ENCODE data around the gene NFATC4.
A peak's percentile ranks its signal among the peaks of the same experiment; 100 is the strongest.

NFATC4 gene

DNA sequence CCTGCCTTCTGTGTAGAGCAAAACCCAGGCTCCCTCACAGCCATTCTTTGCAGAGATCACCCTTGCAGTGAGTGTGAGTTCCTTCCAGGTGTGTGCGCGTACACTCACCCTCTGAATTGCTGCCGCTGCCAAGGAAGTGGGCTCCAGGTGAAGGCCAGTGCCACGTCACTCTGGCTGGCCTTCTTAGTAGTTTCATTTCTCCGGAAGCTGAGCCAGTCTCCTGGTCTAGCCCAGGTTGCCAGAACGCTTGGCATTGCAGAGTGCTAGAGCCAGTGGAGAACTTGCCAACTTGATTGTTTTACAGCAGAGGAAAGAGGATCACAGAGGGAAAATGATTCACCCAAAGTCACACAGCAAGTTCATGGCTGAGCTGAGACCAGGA lies 50.5 kb downstream of the NFATC4 start:
- no peak overlapping the region for H3K18ac ChIP-seq (ENCODE audit: low read length)
- H3K9ac ChIP-seq (ENCODE audit: low read length) = no peak overlapping the region
- H3K4me2 ChIP-seq (ENCODE audit: low read length) = no peak overlapping the region
- no peak overlapping the region for H4K12ac ChIP-seq (ENCODE audit: low read depth, low read length)
- no peak overlapping the region for H3K14ac ChIP-seq (ENCODE audit: low read length)
- no peak overlapping the region for H3K4ac ChIP-seq (ENCODE audit: low read depth, low read length)
- no peak overlapping the region for H2BK12ac ChIP-seq (ENCODE audit: low read length)
- no peaks in the 10 kb centered on the region for H3K79me1 ChIP-seq (ENCODE audit: low read length)
- H2AK5ac ChIP-seq (ENCODE audit: low read length) = no peak overlapping the region
- H3K79me2 ChIP-seq (ENCODE audit: control insufficient read depth, insufficient read depth, low read length, poor library complexity) = no peaks in the 10 kb centered on the region
- H2AFZ ChIP-seq (ENCODE audit: insufficient read depth, low read length, poor library complexity) = no peak overlapping the region
- H3K9me3 ChIP-seq (ENCODE audit: insufficient read depth, low read depth, low read length) = no peaks in the 10 kb centered on the region
- no peak overlapping the region for H3K27ac ChIP-seq (ENCODE audit: low read depth, low read length)
- DNase-seq = no peak
- peaks cover 0 to 2% of the 10 kb centered on the region in 2 experiments for H3K4me1 ChIP-seq (ENCODE audit: control insufficient read depth in 1 of 2, insufficient read depth in 2 of 2, low read length in 2 of 2)
- H4K91ac ChIP-seq (ENCODE audit: low read depth, low read length) = no peak overlapping the region
- no peak overlapping the region for H4K8ac ChIP-seq (ENCODE audit: low read depth, low read length)
- H3K4me3 ChIP-seq (ENCODE audit: low read depth, low read length) = no peak overlapping the region
- H2BK5ac ChIP-seq (ENCODE audit: low read depth, low read length, poor library complexity) = no peak overlapping the region
- H3K23ac ChIP-seq (ENCODE audit: low read length) = no peak overlapping the region
- no CpG with 5 or more reads among the region's 6 CpGs for WGBS (ENCODE audit: extremely low coverage, insufficient coverage, insufficient read length)
- H2BK120ac ChIP-seq (ENCODE audit: insufficient read depth, low read length, poor library complexity) = no peak overlapping the region
- peaks cover 23 to 25% of the 10 kb centered on the region in 2 experiments for H3K36me3 ChIP-seq (ENCODE audit: control insufficient read depth in 1 of 2, insufficient read depth in 2 of 2, low read length in 2 of 2)
- H3K27me3 ChIP-seq (ENCODE audit: insufficient read depth, low read length) = no peaks in the 10 kb centered on the region

DNA sequence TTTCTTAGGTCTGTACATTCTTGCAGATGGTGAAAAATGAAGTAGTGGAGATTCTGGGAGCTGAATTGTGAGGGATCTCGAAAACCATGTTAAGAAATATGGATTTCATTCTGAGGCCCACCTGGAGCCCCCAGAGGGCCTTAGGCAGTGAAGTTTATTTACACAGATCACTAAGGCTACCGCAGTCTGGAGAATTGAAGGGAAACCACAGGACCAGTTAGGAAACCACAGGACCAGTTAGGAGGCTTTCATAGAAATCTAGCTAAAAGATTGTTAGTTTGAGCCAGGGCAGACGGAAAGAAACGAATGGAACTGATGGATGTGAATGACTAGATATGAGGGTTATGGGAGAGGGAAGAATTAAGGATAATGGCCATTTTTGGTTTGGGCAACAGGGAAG lies 54.3 kb downstream of the NFATC4 start:
- H3K23ac ChIP-seq (ENCODE audit: low read length) = no peak overlapping the region
- H3K27me3 ChIP-seq (ENCODE audit: insufficient read depth, low read length) = no peaks in the 10 kb centered on the region
- no peak overlapping the region for H3K4me2 ChIP-seq (ENCODE audit: low read length)
- no peak overlapping the region for H3K4me3 ChIP-seq (ENCODE audit: low read depth, low read length)
- no peaks in the 10 kb centered on the region for H3K36me3 ChIP-seq (ENCODE audit: control insufficient read depth in 1 of 2, insufficient read depth in 2 of 2, low read length in 2 of 2)
- H3K79me1 ChIP-seq (ENCODE audit: low read length) = no peaks in the 10 kb centered on the region
- H2BK12ac ChIP-seq (ENCODE audit: low read length) = no peak overlapping the region
- peaks cover 3% of the 10 kb centered on the region for H3K9me3 ChIP-seq (ENCODE audit: insufficient read depth, low read depth, low read length)
- no peak overlapping the region for H4K12ac ChIP-seq (ENCODE audit: low read depth, low read length)
- H2BK120ac ChIP-seq (ENCODE audit: insufficient read depth, low read length, poor library complexity) = no peak overlapping the region
- H3K9ac ChIP-seq (ENCODE audit: low read length) = no peak overlapping the region
- DNase-seq = no peak
- H3K18ac ChIP-seq (ENCODE audit: low read length) = no peak overlapping the region
- no peaks in the 10 kb centered on the region for H3K79me2 ChIP-seq (ENCODE audit: control insufficient read depth, insufficient read depth, low read length, poor library complexity)
- no CpG with 5 or more reads among the region's 4 CpGs for WGBS (ENCODE audit: extremely low coverage, insufficient coverage, insufficient read length)
- no peak overlapping the region for H3K14ac ChIP-seq (ENCODE audit: low read length)
- no peak overlapping the region for H3K4ac ChIP-seq (ENCODE audit: low read depth, low read length)
- H3K27ac ChIP-seq (ENCODE audit: low read depth, low read length) = no peak overlapping the region
- no peak overlapping the region for H2AFZ ChIP-seq (ENCODE audit: insufficient read depth, low read length, poor library complexity)
- H4K91ac ChIP-seq (ENCODE audit: low read depth, low read length) = no peak overlapping the region
- no peak overlapping the region for H4K8ac ChIP-seq (ENCODE audit: low read depth, low read length)
- no peak overlapping the region for H2BK5ac ChIP-seq (ENCODE audit: low read depth, low read length, poor library complexity)
- peaks cover 0 to 2% of the 10 kb centered on the region in 2 experiments for H3K4me1 ChIP-seq (ENCODE audit: control insufficient read depth in 1 of 2, insufficient read depth in 2 of 2, low read length in 2 of 2)
- H2AK5ac ChIP-seq (ENCODE audit: low read length) = no peak overlapping the region

DNA sequence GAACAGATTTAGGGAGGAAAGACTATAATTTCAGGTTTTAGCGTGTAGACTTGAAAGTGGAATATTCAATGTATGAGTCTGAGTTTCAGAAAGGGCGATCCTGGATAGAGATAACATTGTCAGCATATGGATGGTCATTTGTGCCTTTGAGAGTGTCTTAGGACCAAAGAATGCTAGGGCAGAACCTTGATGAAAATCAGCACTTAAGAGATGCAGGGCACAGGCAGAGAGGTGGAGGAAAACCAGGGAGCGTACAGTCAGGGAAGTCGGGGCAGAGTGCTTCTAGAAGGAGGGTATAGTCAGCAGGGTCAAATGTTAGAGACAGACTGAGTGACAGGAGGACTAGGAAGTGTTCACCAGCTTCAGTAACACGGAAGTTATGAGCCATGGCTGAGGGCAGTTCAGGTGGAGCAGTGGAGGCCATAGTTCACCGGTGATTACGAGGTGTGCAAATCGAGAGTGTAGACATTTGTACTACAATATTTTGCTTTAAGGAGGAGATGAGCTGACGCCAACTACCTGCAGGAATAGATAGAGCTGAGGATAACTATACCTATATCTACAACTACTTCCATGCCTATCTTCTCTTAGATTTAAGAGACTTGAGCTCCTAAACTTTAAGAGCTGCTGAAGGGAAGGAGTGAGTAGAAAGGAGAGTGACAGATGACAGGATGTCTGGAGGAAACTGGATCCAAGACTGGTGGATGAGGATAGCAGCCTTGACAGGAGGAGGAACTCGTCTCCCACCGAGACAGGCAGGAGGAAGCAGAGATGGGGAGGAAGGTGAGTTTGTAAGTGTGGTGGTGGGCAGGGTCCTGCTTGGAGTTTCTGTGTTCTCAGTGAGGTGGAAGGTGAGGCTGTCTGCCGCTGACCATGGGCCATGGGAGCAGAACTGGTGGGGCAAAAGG lies 55.0 kb downstream of the NFATC4 start:
- Histone ChIP-seq H2BK5ac (ENCODE audit: low read depth, low read length, poor library complexity) (no peak overlapping the region), H3K4me2 (ENCODE audit: low read length) (no peak overlapping the region), H3K79me2 (ENCODE audit: control insufficient read depth, insufficient read depth, low read length, poor library complexity) (no peaks in the 10 kb centered on the region), H2BK120ac (ENCODE audit: insufficient read depth, low read length, poor library complexity) (no peak overlapping the region), H3K27ac (ENCODE audit: low read depth, low read length) (no peak overlapping the region), H2AFZ (ENCODE audit: insufficient read depth, low read length, poor library complexity) (no peak overlapping the region), H4K8ac (ENCODE audit: low read depth, low read length) (no peak overlapping the region), H3K18ac (ENCODE audit: low read length) (no peak overlapping the region), H2BK12ac (ENCODE audit: low read length) (no peak overlapping the region), H3K14ac (ENCODE audit: low read length) (no peak overlapping the region), H2AK5ac (ENCODE audit: low read length) (no peak overlapping the region), H3K36me3 (ENCODE audit: control insufficient read depth in 1 of 2, insufficient read depth in 2 of 2, low read length in 2 of 2) (no peaks in the 10 kb centered on the region), H4K12ac (ENCODE audit: low read depth, low read length) (no peak overlapping the region), H4K91ac (ENCODE audit: low read depth, low read length) (no peak overlapping the region), H3K9ac (ENCODE audit: low read length) (no peak overlapping the region), H3K4ac (ENCODE audit: low read depth, low read length) (no peak overlapping the region), H3K23ac (ENCODE audit: low read length) (no peak overlapping the region), H3K9me3 (ENCODE audit: insufficient read depth, low read depth, low read length) (peaks cover 3% of the 10 kb centered on the region), H3K27me3 (ENCODE audit: insufficient read depth, low read length) (no peaks in the 10 kb centered on the region), H3K79me1 (ENCODE audit: low read length) (no peaks in the 10 kb centered on the region), H3K4me3 (ENCODE audit: low read depth, low read length) (no peak overlapping the region), H3K4me1 (ENCODE audit: control insufficient read depth in 1 of 2, insufficient read depth in 2 of 2, low read length in 2 of 2) (peaks cover 0 to 2% of the 10 kb centered on the region in 2 experiments)
- no CpG with 5 or more reads among the region's 12 CpGs for WGBS (ENCODE audit: extremely low coverage, insufficient coverage, insufficient read length)
- peak in 1 of 2 donors; percentile 40 for DNase-seq

DNA sequence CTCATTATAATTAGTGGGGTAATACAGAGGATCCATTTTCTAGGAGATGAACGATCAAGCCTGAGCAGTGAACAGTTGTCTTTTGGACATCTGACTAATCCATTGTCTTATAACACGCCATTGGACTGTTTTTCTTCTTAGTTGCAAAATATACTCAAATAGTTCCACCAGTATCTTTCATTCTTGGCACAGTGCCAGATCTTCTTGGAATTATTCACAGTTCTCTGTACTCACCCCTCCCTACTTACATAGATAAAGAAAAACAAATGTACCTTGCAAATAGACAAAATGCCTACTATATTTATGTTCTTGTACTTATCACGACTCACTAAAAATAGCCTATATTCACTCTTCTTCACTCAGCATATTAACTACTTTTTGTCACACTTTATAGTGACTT lies 57.7 kb downstream of the NFATC4 start:
- Histone ChIP-seq H3K4me1 (ENCODE audit: control insufficient read depth in 1 of 2, insufficient read depth in 2 of 2, low read length in 2 of 2) (peaks cover 2 to 10% of the 10 kb centered on the region in 2 experiments), H3K23ac (ENCODE audit: low read length) (no peak overlapping the region), H2BK120ac (ENCODE audit: insufficient read depth, low read length, poor library complexity) (no peak overlapping the region), H3K27me3 (ENCODE audit: insufficient read depth, low read length) (no peaks in the 10 kb centered on the region), H3K36me3 (ENCODE audit: control insufficient read depth in 1 of 2, insufficient read depth in 2 of 2, low read length in 2 of 2) (no peaks in the 10 kb centered on the region), H3K4ac (ENCODE audit: low read depth, low read length) (no peak overlapping the region), H4K12ac (ENCODE audit: low read depth, low read length) (no peak overlapping the region), H3K14ac (ENCODE audit: low read length) (no peak overlapping the region), H4K8ac (ENCODE audit: low read depth, low read length) (no peak overlapping the region), H3K18ac (ENCODE audit: low read length) (no peak overlapping the region), H2AFZ (ENCODE audit: insufficient read depth, low read length, poor library complexity) (no peak overlapping the region), H3K9ac (ENCODE audit: low read length) (no peak overlapping the region), H3K79me2 (ENCODE audit: control insufficient read depth, insufficient read depth, low read length, poor library complexity) (peaks cover 6% of the 10 kb centered on the region), H3K79me1 (ENCODE audit: low read length) (peaks cover 11% of the 10 kb centered on the region), H4K91ac (ENCODE audit: low read depth, low read length) (no peak overlapping the region), H3K9me3 (ENCODE audit: insufficient read depth, low read depth, low read length) (peaks cover 3% of the 10 kb centered on the region), H3K27ac (ENCODE audit: low read depth, low read length) (no peak overlapping the region), H3K4me2 (ENCODE audit: low read length) (no peak overlapping the region), H2BK12ac (ENCODE audit: low read length) (no peak overlapping the region), H2AK5ac (ENCODE audit: low read length) (no peak overlapping the region), H2BK5ac (ENCODE audit: low read depth, low read length, poor library complexity) (no peak overlapping the region), H3K4me3 (ENCODE audit: low read depth, low read length) (no peak overlapping the region)
- no CpG with 5 or more reads among the region's 3 CpGs for WGBS (ENCODE audit: extremely low coverage, insufficient coverage, insufficient read length)
- peak; percentile 24 to 78 for DNase-seq
